Astrocyte of the cerebellum (primary cell): Measurements from ENCODE around the gene PCDHAC1.

Source experiments
- DNase-seq: peaks from one replicate; pipeline ENCODE4 v3.0.0-alpha.2; 2011; ENCODE audit warnings: low read depth
- H3K4me3 ChIP-seq: 2 replicates; pipeline ENCODE4 v1.5.1; 2011; ENCODE audit warnings: mild to moderate bottlenecking, low read depth, low read length, moderate library complexity
- in situ Hi-C: cut with HindIII; loops from 2 replicates; pipeline ENCODE4 v1.10.0; 2017; ENCODE audit warnings: low sequenced_read_pairs
- TF ChIP-seq, protein P1 (sequence below): IDR thresholded peaks from 2 replicates; pipeline ENCODE4 v1.5.1; 2012; ENCODE audit warnings: low read length, low read depth, moderate library complexity, mild to moderate bottlenecking; ENCODE audit errors: missing control alignments

PCDHAC1 gene

DNA sequence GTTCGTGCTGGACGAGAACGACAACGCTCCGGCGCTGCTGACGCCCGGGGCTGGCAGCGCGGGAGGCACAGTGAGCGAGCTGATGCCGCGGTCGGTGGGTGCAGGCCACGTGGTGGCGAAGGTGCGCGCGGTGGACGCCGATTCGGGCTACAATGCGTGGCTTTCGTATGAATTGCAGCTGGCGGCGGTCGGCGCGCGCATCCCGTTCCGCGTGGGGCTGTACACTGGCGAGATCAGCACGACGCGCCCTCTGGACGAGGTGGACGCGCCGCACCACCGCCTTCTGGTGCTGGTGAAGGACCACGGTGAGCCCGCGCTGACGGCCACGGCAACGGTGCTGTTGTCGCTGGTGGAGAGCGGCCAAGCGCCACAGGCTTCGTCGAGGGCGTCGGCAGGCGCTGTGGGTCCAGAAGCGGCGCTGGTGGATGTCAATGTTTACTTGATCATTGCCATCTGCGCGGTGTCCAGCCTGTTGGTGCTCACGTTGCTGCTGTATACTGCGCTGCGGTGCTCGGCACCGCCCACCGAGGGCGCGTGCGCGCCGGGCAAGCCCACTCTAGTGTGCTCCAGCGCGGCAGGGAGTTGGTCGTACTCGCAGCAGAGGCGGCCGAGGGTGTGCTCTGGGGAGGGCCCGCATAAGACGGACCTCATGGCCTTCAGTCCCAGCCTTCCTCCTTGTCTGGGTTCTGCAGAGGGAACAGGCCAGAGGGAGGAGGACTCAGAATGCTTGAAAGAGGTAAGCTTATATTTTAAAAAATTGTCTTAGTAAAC, 42.0 kb upstream of the PCDHAC1 start:
- H3K4me3 ChIP-seq = no peak overlapping the region
- DNase-seq = no peak
- in situ Hi-C loops = no loop called here
- TF ChIP-seq, protein P1, sequence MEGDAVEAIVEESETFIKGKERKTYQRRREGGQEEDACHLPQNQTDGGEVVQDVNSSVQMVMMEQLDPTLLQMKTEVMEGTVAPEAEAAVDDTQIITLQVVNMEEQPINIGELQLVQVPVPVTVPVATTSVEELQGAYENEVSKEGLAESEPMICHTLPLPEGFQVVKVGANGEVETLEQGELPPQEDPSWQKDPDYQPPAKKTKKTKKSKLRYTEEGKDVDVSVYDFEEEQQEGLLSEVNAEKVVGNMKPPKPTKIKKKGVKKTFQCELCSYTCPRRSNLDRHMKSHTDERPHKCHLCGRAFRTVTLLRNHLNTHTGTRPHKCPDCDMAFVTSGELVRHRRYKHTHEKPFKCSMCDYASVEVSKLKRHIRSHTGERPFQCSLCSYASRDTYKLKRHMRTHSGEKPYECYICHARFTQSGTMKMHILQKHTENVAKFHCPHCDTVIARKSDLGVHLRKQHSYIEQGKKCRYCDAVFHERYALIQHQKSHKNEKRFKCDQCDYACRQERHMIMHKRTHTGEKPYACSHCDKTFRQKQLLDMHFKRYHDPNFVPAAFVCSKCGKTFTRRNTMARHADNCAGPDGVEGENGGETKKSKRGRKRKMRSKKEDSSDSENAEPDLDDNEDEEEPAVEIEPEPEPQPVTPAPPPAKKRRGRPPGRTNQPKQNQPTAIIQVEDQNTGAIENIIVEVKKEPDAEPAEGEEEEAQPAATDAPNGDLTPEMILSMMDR = no peak

DNA sequence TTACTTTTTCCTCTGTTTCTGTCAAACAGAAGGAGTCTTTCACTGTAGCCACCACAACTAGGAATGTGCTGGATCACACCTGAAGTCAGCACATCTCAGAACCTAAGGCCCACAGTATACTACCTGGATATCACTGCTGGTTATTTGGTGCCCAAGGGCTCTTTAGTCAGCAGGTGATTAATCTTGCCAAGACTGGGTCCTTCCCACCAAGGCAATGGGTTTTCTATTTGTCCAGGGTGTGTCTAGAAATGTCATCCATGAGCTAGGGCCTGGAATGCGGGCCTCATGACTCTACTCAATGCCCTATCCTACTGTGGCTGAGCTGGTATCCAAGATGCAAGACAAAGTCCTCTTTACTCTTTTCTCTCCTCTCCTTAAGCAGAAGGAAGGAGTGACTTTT, 9.8 kb upstream of the PCDHAC1 start:
- no peak overlapping the region for H3K4me3 ChIP-seq

DNA sequence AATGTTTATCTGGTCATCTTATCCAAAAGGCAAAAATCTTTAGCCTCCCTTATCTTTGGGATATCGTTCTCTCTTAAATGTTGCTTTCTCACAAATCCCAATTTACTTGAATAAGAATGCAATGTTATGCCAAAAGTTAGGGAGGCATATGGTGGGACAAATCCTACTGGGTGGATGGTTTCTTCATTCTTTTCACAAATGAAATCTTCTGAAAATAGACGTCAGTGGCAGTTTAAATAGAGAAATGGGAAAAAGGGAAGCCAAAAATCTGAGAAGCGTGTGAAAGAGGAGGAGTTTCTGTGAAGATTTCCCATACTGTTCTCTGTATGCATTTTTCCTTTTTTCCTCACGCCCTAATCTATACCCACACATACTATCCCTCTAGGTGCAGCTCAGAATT, 2.5 kb upstream of the PCDHAC1 start:
- TF ChIP-seq, protein P1 = no peak
- in situ Hi-C loops = no loop called here

More for the DNA sequence above, 9.8 kb upstream of the PCDHAC1 start:
- in situ Hi-C loops = no loop called here
- TF ChIP-seq, protein P1 = no peak
- DNase-seq = no peak

DNA sequence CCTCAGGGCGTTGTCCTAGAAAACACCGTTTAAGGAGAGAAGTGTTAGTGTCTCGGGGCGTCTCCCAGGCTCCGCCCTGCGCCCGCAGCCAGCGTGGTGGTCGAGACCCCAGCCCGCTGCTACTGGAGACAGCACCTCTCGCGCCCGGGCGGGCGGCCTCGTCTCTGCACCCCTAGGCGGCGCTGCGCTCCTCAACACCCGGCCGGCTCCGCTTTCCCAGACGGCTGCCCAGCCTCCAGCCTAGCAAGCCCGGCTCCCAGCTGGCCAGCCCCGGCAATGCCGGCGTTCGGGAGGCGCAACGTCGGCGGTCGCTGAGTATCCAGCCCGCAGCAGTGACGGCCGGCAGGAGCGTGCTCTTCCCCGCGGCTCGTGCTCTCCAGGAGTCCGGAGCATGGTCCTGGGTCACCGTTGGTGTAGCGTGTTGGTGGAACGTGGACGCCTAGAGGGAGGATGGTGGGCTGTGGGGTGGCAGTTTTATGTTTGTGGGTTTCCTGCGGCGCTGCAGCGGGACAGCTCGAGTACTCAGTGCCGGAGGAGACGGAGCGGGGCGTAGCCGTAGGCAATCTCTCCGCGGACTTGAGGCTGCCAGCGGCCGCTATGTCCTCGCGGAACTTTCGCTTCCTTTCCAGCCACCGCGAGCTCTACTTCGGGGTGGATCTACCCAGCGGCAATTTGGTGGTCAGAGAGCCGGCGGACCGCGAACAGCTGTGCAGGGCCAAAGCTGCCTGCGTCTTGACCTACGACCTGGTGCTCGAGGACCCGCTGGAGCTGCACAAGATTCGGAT, 536 bp downstream of the PCDHAC1 start:
- in situ Hi-C loops = no loop called here
- H3K4me3 ChIP-seq = peak overlapping the region; percentile 29
- no peak for DNase-seq
- TF ChIP-seq, protein P1 = peak; percentile 40

More for the DNA sequence above, 2.5 kb upstream of the PCDHAC1 start:
- H3K4me3 ChIP-seq = no peak overlapping the region
- no peak for DNase-seq

DNA sequence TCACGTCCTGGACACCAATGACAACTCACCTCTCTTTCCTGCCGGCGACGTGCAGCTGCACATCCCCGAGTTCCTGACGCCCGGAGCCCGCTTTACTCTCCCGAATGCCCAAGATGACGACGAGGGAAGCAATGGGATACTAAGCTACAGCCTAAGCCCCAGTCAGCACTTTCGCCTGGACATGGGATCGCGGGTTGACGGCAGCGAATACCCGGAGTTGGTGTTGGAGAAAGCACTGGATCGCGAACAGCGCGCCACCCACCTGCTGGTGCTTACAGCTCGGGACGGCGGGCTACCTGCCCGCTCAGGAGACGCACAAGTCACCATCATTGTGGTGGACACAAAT, 1.1 kb downstream of the PCDHAC1 start:
- in situ Hi-C loops = no loop called here
- TF ChIP-seq, protein P1 = no peak
- DNase-seq = no peak
- peak overlapping the region; percentile 29 for H3K4me3 ChIP-seq

DNA sequence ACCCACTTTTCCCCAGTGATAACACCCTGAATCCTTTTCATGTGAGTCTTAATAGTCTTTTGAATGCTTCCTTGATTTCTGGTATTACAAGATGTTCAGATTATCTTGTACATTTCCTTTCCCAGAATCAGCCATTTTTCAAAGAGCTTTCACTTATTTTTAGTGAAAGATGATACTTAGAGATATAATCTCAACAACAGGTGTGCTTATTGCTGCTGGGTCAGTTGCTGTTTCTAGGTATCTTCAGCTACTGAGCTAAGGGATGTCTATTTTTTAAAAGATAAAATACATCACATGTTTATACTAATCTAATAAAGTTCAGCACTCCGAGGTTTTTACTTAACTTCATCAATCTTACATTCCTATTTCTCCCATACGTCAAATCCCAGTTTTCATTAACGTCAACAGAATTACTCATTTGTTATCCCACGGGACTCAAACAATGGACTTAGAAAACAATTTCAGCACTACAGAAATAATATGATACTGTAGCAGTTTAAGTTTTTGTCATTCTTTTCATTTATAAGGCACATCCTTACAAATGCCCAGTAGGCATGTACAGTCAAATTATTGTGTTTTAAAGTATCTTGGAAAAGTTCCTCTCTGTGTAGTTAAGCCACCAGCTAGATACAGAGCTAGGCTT, 9.0 kb downstream of the PCDHAC1 start:
- TF ChIP-seq, protein P1 = no peak
- in situ Hi-C loops = no loop called here

More for the DNA sequence above, 9.0 kb downstream of the PCDHAC1 start:
- DNase-seq = no peak
- no peak overlapping the region for H3K4me3 ChIP-seq
